ENCODE measurements around the gene GPAM.
A peak's percentile ranks its signal among the peaks of the same experiment; 100 is the strongest.
"Not testable (repeated sequence)": the region's sequence is repeated elsewhere in the genome, so short reads cannot be mapped to it uniquely, and the experiment has no call there.

Gene GPAM, protein sequence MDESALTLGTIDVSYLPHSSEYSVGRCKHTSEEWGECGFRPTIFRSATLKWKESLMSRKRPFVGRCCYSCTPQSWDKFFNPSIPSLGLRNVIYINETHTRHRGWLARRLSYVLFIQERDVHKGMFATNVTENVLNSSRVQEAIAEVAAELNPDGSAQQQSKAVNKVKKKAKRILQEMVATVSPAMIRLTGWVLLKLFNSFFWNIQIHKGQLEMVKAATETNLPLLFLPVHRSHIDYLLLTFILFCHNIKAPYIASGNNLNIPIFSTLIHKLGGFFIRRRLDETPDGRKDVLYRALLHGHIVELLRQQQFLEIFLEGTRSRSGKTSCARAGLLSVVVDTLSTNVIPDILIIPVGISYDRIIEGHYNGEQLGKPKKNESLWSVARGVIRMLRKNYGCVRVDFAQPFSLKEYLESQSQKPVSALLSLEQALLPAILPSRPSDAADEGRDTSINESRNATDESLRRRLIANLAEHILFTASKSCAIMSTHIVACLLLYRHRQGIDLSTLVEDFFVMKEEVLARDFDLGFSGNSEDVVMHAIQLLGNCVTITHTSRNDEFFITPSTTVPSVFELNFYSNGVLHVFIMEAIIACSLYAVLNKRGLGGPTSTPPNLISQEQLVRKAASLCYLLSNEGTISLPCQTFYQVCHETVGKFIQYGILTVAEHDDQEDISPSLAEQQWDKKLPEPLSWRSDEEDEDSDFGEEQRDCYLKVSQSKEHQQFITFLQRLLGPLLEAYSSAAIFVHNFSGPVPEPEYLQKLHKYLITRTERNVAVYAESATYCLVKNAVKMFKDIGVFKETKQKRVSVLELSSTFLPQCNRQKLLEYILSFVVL

DNA sequence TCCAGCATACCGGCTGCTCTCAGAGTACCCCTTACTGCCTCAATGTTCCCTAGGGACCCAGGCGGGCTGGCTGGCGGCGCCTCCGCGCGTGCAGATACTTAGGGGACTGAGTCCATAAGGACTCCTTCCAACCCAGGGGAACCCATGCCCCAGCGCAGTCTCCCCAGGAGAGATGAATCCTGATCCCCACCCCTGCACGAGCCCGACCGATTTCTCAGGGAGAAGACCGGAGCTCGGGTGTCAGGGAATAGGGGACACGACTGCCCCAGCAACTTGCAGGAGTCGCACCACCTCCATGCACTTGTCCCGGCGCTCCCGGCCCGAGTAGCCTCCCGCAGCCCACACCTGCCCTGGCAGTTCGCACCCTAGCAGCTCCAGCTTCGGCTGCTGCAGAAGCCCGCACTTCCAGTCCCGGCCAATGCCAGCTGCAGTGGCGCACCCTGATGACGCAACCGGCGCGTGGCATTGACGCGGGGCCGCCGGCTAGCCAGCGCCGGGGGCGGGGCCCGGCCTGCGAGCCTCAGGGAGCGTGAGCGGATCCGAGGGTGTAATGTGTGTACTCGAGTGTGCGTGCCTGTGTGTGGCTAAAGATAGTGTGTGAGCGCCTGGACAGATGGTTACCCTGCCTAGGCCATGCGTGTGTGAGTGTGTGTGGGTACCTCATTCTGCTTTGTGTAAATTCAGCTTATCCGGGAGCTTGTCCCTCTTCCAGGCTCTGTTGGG is at the start of gene GPAM:
TSS of gene GPAM (minus strand) at position 437 of the 723 bp plus-strand sequence. CDS start 1,981 bp downstream, outside the sequence.
- DNase-seq = peak; percentile 90

DNA sequence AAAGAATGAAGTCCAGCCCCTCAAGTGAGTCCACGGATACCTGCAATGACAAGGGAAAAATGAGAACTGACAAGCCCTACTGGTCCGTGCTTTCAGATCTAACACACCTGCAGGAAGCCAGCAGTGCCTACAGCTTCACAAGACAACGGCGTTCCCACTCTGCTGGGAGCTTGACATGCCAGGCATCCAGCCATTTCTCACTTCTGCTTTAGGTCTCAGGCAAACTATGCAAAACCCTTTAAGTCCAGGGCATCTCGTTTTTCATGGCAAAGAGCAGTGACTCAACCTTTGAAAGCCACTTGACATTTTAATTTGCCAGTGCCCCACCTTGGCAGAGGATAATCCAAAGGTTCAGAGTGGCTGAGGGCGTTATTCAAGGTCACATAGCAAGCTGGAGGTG is 49.1 kb upstream of the GPAM start:
- no peak for DNase-seq

DNA sequence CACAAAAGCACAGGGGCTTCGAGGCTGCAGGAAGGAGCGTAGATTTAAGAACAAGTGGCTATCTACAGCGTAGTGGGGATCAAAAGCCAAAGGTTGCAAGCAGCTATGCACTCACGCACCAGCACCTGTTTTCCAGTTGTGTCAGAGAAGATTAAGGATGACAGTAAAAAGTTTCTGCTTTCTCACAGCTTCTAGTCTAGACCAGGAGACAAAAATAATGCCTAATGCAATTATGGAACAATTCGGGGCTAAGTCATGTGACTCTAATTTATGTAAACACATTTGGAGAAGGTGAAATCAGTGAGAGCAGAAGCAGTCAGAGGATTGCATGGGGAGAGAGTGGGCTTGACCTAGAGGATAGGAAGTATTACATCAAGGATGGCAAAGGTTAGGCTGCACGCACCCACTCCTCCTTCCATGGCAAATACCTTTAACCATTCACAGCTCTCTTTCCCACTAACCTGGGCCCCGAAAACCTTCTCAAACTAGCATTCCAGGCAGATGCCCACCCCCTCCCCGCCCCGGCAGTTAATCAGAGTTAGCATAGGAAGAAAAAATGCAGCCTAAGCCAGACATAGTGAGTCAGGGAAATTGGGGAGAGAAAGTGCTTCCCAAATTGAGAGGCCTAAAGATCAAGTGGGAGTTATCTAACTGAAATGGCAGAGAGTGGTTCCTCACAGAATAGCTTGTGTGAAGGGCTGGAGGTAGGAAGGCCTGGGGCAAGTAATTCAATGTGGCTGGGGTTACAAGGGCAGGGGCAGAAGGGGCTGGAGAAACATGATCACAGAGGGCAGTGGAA is 48.2 kb upstream of the GPAM start:
- no peak for DNase-seq

DNA sequence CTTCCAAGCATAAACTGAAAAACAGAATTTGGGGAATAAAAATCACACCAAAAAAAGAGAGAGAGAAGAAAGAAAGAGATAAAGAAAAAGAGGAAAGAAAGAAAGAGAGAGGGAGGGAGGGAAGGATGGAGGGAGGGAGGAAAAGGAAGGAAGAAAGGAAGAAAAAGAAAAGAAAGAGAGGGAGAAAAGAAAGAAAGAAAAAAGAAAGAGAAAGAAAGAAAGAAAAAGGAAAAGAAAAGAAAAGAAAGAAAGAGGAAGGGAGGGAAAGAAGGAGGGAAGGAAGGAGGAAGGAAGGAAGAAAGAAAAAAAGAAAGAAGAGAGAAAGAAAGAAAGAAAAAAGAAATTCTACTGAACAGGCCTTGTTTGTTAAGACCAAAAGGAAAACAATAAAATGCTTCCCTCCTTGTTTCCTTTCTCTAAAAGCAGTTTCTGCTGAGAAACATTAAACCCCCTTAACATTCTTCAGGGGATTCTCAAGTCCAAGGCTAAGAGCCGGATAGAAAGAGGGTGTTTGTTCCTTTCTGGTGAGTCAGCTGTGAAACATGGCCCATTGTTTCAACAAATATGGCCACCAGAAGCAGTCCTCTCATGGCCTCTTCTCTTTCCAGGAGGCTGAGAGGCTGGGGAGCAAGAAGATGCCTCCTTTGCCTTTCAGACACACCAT is 46.9 kb upstream of the GPAM start:
- DNase-seq = no peak

DNA sequence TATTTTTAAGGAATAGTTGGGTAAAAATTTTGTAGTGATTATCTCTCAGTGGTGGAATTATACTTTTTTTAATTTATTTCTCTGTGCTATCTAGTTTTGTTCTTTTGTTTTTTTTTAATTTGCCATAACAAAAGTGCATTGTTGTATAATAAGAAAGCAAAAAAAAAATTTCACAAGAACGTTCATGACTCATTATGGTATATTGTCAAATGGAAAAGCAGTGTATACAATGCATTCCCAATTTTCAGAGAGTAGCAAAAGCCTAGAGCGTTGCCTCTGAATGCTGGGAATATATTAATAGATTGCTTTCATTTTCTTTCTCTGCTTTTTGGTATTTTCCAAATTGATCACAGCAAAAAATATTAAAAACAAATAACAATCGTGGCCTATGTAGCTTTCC is 46.3 kb upstream of the GPAM start:
- no peak for DNase-seq

DNA sequence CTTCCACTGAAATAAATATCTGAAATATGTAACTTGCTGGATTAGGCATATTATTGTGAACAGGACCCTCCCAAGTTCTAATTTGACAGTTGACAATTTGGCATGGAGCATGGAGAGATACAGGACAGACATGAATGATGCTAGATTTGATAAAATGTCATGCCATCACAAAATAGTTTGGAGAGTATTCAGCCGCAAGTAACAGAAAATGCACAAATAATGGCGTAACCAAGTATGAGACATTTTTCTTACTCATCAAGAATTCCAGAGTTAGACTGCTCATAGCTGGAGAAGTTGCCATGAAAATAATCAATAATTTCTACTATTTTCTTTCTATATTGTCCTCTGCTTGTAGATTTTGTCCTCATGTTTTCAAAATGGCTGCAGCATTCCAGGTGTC is 45.5 kb upstream of the GPAM start:
- DNase-seq = no peak

DNA sequence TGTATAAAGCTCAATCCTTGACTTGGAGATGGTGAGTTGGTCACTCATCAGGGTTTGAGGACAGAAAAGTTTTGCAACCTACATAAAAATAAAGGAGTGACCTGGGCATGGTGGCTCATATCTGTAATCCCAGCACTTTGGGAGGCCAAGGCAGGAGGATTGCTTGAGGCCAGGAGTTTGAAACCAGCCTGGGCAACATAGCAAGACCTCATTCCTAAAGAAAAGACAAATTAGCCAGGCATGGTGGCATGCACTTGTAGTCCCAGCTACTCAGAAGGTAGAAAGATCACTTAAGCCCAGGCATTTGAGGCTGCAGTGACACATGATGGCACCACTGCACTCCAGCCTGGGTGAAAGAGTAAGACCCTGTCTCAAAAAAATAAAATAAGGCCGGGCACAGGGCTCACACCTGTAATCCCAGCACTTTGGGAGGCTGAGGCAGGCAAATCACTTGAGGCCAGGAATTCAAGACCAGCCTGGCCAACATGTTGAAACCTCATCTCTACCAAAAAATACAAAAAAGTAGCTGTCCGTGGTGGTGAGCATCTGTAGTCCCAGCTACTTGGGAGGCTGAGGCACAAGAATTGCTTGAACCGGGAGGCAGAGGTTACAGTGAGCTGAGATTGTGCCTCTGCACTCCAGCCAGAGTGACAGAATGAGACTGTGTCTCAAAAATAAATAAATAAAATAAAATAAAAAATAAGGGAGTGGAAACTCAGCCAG is 45.0 kb upstream of the GPAM start:
- not testable (repeated sequence) for DNase-seq

DNA sequence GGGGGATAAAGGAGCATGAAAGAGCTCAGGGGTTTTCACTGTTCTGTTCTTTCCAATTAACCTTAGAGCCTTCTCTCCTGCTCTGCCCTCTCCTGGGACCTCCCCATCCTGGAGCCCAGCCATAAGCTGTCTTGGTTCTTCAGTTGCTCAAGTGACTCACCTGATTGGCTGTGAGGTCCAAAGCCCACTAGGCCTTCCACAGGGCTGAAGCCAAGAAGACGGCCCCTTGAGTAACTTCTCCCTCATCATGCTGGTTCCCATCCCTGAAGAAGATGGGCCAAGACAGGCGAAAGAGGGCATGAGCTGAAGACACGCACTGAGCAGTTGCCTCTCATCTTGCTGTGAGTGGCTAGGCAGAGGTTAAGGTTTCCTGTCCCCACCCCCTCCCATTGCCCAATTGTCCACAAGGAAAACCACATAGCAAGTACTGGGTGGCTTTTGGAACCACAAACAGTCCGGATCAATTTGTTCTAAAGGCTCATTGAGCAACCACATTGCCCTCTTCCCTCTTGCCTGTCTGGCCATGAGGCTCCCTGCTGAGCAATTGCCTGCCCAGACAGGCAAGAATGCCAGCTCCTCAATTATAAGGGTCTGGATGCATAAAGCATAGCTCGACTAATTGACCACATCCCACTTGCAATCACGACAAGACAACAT is 43.9 kb upstream of the GPAM start:
- no peak for DNase-seq

DNA sequence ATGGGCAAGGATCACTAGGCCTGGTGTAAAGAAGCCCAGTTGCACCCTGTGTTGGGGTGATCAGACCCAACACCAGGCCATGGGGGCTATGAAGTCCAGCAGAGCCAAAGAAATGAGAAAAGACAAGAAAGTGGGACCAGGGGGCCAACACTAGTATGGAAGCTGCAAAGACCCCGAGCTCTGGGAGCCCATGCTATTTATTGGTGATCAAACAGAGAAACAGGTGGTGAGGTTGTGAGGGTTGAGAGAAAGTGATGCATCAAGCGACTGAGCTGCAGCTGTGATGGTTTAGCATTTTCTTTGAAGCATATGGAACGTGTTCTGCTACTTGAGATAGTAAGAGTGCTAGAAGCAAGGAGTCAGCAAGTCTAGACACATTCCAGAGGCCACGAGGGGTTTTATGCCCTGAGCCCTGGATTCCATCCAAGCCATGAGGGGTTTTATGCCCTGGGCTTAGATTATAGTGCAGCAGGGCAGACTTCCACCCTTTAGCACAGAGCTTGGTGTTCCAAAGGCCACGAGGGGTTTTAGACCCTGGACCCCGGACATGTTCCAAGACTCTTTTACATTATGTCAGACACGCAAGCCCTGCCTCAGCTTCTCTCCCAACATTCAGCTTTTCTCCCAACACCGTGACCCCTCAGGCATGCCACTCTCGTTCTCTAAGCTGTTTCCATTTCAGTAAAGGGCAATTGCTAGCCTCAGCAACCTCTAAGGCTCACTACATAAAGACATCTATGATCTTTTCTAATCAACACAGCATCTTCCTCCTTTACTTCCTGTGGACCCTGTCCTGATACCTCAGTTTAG is 43.1 kb upstream of the GPAM start:
- DNase-seq = no peak

DNA sequence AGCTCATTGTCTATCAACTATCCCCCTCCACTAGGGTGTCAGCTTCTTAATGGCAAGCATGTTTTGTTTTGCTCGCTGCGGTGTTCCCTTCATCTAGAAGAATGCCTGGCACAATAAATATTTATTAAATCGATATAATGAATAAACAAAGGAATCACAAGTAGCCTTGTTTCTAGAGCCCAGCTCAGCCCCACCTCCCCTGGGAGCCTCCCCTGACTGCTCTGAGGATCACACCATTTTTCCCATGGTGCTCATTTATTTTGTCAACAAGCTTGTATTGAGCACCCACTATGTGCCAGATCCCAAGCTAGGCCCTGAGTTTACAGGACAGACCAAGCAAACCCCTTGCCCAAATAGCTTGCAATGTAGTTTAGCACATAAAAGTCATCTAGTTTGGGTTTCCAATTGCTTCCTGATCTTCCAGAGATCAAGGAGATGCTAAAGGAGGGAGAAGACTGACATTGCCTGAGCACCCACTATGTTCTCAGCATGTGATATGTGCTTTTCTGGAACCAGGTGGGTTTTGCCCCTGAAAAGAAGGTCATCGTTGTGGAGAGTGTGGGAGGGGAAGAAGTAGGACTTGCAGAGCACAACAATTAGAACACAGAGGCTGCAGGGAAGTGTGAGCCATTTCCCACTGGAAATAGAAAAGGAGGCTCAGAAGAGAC is 42.3 kb upstream of the GPAM start:
- DNase-seq = no peak

DNA sequence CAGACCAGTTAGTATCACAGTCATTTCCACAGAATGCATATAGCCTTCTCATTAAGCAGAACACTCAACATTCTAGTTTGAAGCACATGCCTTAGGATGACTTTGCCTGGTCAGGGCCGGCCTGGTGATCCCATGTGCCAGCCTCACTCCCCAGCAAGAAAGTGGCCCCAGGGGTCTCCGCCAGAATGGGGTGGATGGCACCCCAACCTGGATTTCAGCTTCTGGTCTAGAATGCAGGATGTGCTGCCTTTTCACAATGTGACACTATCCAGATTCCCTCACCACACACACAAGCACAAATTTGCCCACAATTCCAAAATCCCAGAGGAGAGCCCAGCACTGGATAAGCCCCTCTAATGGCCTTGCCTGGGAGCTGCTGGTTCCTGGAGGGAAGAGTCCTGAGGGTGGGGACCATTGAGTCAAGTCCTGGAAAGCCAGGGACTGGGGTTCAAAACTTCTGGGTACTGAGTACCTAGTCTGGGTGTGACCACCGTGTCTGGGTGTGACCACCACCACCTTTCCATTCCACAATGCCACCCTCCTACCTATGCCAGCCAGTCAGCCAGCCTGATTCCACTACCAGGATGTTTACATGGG is 41.5 kb upstream of the GPAM start:
- DNase-seq = no peak

DNA sequence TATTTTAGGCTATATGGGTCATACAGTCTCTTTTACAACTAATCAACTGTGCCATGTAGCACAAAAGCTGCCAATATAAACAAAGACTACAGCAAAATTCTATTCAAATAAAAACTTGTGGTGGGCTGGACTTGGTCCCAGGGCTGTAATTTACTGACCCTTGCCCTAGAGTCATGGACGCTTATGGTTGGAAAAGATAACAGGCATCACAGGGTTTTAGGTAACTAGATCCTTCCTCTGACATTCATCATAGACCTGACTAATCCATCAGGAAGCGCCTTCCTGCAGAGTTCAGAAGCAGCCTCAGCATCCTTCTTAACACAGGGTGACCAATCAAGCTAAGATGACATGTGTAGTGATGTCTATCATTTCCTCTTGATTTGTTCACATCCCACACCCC is 40.2 kb upstream of the GPAM start:
- DNase-seq = no peak

DNA sequence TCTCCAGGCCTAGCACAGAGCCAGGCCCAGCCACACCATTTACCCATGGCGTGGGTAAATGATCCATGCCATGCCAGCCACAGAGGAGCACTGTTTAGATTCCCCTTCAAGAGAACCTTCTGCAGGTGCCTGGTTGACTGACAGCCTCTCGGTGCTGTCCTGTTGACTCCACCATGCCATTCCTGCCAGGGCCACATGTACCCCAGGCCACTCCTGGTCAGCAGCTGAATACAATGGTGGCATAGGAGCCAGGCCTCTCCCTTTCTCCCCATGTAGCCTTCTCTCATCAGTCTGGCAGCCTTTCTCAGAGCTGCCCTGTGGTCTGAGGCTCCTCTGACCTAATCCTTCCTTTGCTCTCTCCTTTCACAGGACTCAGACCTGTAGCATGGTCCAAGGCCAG is 39.2 kb upstream of the GPAM start:
- DNase-seq = no peak

DNA sequence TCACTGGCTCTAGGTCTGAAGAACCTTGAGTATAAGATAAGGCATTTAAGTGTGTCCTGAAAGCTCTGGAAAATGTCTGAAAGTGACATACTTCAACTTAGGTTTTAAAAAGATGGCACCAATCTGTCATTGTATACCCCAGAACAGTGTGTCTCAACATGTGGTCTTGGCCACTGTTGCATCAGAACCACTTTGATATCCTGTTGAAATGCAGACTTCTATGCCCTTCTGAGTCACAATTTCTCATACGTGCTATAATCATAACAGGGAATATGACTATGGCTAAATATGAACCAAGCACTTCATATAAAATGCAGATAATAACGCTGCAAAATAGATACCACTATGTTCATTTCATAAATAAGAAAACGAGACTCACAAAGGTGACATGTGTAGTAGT is 38.0 kb upstream of the GPAM start:
- DNase-seq = no peak

DNA sequence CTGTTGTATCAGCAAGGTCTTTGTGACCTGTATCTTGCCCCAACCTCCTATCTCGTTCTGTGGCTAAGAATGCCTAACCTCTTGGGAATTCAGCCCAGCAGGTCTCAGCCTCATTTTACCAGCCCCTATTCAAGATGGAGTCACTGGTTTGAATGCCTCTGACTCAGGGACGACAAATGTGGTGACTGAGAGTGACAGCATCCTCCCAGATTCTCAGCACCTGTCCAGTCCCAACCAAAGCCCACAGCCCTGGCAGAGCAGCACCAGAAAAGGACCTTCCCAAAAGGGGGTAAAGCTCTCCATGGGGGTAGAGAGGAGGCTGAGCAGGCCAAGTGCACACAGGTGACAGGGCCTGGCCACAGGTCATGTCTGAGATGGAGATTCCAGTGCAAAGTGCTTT is 35.4 kb upstream of the GPAM start:
- no peak for DNase-seq

DNA sequence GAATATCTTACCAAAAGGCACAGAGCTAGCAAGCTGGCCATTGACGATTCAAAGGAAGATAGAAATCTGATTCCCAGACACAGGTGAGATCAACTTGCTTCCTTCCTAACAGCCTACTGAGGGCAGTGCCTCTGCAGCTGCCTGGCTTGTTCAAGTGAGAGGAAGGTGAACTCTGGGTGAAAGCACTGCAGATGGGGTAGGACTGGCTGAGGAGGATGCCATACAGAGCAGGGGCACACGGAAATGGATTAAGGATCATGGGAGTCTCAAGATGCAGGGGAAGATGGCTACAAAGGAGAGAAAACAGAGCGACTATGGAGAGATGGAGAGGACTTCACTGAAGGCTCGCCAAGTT is 34.4 kb upstream of the GPAM start:
- no peak for DNase-seq

DNA sequence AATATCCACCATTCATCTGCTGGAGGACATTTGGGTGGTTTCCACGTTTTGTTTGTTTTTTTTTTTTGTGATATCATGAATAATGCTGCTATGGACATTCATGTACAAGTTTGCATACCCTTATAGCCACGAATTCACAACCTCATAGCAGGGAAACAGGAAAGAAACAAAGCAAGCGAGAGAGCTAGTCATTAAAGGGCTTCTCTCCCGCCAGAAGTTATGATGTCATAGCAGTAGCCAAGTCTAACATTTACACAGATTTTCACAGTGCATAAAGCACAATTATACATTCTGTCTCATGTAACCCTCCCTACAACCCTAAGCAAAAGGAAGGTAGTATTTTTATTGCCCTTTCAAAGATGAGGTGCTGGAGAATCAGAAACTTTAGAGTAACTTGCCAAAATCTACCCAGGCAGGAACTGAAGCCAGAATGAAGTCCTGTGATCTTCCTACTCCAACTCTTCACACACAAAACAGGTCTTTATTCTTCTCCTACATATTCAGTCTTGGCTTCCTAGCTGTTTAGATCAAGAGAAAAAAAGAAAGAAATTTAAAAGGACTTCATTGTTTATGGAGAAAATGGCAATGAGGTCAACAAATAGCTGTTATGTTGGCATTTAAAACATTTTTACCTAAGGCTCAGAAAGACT is 33.9 kb upstream of the GPAM start:
- no peak for DNase-seq

DNA sequence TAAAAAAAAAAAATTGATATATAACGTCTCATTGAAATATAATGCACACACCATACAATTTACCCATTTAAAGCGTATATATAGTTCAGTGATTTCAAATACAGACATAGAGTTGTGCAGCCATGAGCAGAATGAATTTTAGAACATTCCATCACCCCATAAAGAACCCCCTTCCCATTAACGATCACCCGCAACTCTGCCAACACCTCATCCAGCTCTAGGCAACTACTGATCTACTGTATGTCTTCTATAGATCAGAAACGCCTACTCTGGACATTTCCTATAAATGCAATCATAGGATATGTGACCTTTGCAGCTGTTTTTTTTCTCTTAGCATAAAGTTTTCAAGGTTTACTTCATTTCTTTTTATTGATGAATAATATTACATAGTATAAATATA is 33.4 kb upstream of the GPAM start:
- DNase-seq = no peak

DNA sequence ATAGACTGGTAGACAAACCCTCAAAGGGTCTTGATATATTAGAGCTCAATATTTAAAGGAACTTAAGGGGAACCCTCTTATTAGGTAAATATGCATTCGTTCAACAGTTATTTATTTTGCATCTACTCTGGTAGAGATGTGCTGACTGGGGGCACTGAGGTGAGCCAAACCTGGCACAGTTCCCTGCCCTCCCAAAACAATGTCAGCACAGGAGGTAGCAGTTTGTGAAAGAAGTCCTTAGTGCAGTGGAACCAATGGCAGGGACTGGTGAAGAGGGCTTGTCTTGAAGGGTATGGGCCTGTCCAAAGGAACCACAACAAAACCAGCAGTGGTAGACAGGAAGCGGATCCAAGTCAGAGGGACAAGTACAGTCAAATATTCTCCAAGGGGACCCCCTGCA is 32.6 kb upstream of the GPAM start:
- DNase-seq = no peak
